HepG2 (cell line): ENCODE measurements around the gene PANK1. TPM values are rescaled to one million over a fixed set of nuclear protein-coding genes. Genes with fewer than 3 reads are reported as not detected.

Experiments used
- ATAC-seq: fragments of 200-7000 bp; cut with Tn5 transposase; 3 replicates; pipeline ENCODE4 v1.9.1; 2020; ENCODE audit warnings: mild to moderate bottlenecking, moderate library complexity
- BruUV-seq: library from RNA; stranded (reverse); fragments of 400-500 nt; replicated peaks from 2 replicates; lab custom pipeline; 2021; lab: Mats Ljungman, UMichigan
- CTCF ChIA-PET: fragments of 300-600 bp; formaldehyde crosslinking; extraction: SDS; loops from one replicate; lab custom pipeline; 2021; ENCODE audit warnings: low total read pairs, inconsistent platforms, low intra/inter-chr PET ratio; lab: Yijun Ruan, JAX
- POLR2A ChIA-PET: fragments of 350-600 bp; sonication (Branson Sonifier 250); formaldehyde crosslinking; loops from one replicate; lab custom pipeline; 2020; ENCODE audit warnings: antibody characterized with exemption, inconsistent platforms; lab: Yijun Ruan, JAX
- DNase-seq: peaks from one replicate; pipeline ENCODE4 v3.0.0-alpha.2; 2015; ENCODE audit warnings: low spot score
- FAIRE-seq: peaks from 3 replicates; lab custom pipeline; 2011; peaks lifted over from hg19 to GRCh38; lab: Jason Lieb, UNC
- H2AFZ ChIP-seq: one replicate; pipeline ENCODE4 v1.6.1; 2011; ENCODE audit warnings: low read length, inconsistent platforms
- H3K27ac ChIP-seq: fragments of 300-600 bp; 3 replicates; pipeline ENCODE4 v1.8.0; 2011; ENCODE audit warnings: mixed run types, mild to moderate bottlenecking, mixed read lengths, low read length, inconsistent platforms; ENCODE audit not compliant: insufficient read depth; ENCODE audit errors: extremely low read length
- H3K27me3 ChIP-seq, 2 experiments: fragments of 200-600 bp in 1 of 2; 2 replicates in 1 of 2; 3 replicates in 1 of 2; pipeline versions ENCODE4 v1.6.0 to v1.8.0; 2011; ENCODE audit warnings: low read length in 2 of 2, mild to moderate bottlenecking in 2 of 2, moderate library complexity in 2 of 2, inconsistent platforms in 1 of 2; ENCODE audit not compliant: insufficient read depth in 2 of 2, control insufficient read depth in 1 of 2
- H3K36me3 ChIP-seq, 2 experiments: fragments of 200-600 bp in 1 of 2; replicated peaks in 1 of 2; 2 replicates in 1 of 2; 3 replicates in 1 of 2; pipeline versions ENCODE4 v1.5.1 to v1.8.0; 2011; ENCODE audit warnings: low read length in 2 of 2, inconsistent platforms in 1 of 2; ENCODE audit not compliant: insufficient read depth in 2 of 2, control insufficient read depth in 1 of 2
- H3K4me1 ChIP-seq: 2 replicates; pipeline ENCODE4 v1.5.1; 2012; ENCODE audit warnings: low read length, inconsistent platforms; ENCODE audit not compliant: insufficient read depth
- H3K4me2 ChIP-seq: 2 replicates; pipeline ENCODE4 v1.6.0; 2011; ENCODE audit warnings: low read depth, low read length, inconsistent platforms
- H3K4me3 ChIP-seq, 3 experiments: fragments of 200-600 bp in 1 of 3; sonication (generic), shearing (Covaris generic) in 1 of 3; replicated peaks in 1 of 3; 2 replicates each; pipeline ENCODE4 v1.5.1; 2011 to 2016; ENCODE audit warnings: low read length in 3 of 3, inconsistent platforms in 2 of 3, low read depth in 2 of 3, mild to moderate bottlenecking in 2 of 3, control low read depth in 1 of 3, mixed read lengths in 1 of 3; ENCODE audit not compliant: insufficient read depth in 1 of 3
- H3K79me2 ChIP-seq: one replicate; pipeline ENCODE4 v1.6.1; 2011; ENCODE audit warnings: low read length, inconsistent platforms; ENCODE audit not compliant: insufficient read depth
- H3K9ac ChIP-seq: 2 replicates; pipeline ENCODE4 v1.6.0; 2011; ENCODE audit warnings: mild to moderate bottlenecking, low read depth, low read length, inconsistent platforms; ENCODE audit not compliant: insufficient read depth
- H3K9me3 ChIP-seq: 2 replicates; pipeline ENCODE4 v1.5.1; 2012; ENCODE audit warnings: mild to moderate bottlenecking, low read length
- H4K20me1 ChIP-seq: 2 replicates; pipeline ENCODE4 v1.6.0; 2011; ENCODE audit warnings: inconsistent platforms, mild to moderate bottlenecking, low read length, moderate library complexity; ENCODE audit not compliant: insufficient read depth
- CEBPB ChIP-seq: IDR thresholded peaks from 2 replicates; pipeline ENCODE4 v1.6.1; 2011; ENCODE audit warnings: low read depth, low read length, improper control_type of control experiment, borderline replicate concordance
- CERS6 ChIP-seq: sonication (generic); formaldehyde crosslinking; IDR thresholded peaks from 2 replicates; pipeline ENCODE4 v1.5.0; 2020; ENCODE audit warnings: missing genetic modification reagents
- SOX13 ChIP-seq, 3 experiments: fragments of 450-650 bp in 1 of 3; sonication (generic) in 1 of 3; formaldehyde crosslinking in 1 of 3; IDR thresholded peaks in 2 of 3; conservative IDR thresholded peaks in 1 of 3; 2 replicates each; pipeline versions ENCODE4 v1.5.0 to v1.6.1; 2016 to 2020; ENCODE audit warnings: antibody characterized with exemption in 1 of 3, mild to moderate bottlenecking in 1 of 3, missing compliant biosample characterization in 1 of 3, missing genetic modification reagents in 1 of 3, moderate library complexity in 1 of 3
- ZNF672 ChIP-seq: sonication (generic); formaldehyde crosslinking; IDR thresholded peaks from 2 replicates; pipeline ENCODE4 v1.8.1; 2022; ENCODE audit warnings: missing genetic modification reagents
- ZSCAN30 ChIP-seq: sonication (generic); formaldehyde crosslinking; IDR thresholded peaks from 2 replicates; pipeline ENCODE4 v1.5.0; 2020; ENCODE audit warnings: mild to moderate bottlenecking, missing genetic modification reagents
- WGBS: methylation state at CpG from one replicate; pipeline ENCODE4 v1.1.6; 2017; ENCODE audit warnings: low lambda C conversion rate; 5-methylcytosine and 5-hydroxymethylcytosine counted together
- in situ Hi-C: cut with HindIII; loops from 2 replicates; pipeline ENCODE4 v1.10.0; 2017; ENCODE audit warnings: low pct_unique_long_range_greater_than_20kb; ENCODE audit not compliant: extremely low pct_ligation_motif_present
- intact Hi-C: fragments of 100-400 bp; cut with micrococcal nuclease; formaldehyde crosslinking; loops from one replicate; pipeline ENCODE4 v1.10.0; 2022; ENCODE audit not compliant: unreplicated experiment
- polyA plus RNA-seq, 8 experiments: library from polyadenylated mRNA; depleted of rRNA in 3 of 8; stranded (reverse) in 7 of 8; unstranded in 1 of 8; fragments of >200 nt; fragmentation: Illumina TruSeq in 4 of 8; extraction: Trizol in 4 of 8; gene quantifications; 2 replicates each; pipeline versions ENCODE4 v1.2.1 to v1.2.3, GENCODE V29; 2011 to 2016; ENCODE audit warnings: low read depth in 4 of 8, missing spikeins in 1 of 8, mixed read lengths in 1 of 8; ENCODE audit not compliant: insufficient read depth in 1 of 8
- total RNA-seq, 5 experiments: library from RNA; depleted of rRNA; stranded (reverse); fragments of >200 nt; fragmentation: Illumina TruSeq; extraction: Trizol; gene quantifications; 2 replicates each; pipeline ENCODE4 v1.2.3, GENCODE V29; 2016; ENCODE audit warnings: low read depth in 1 of 5
- TF ChIP-seq, protein P1 (sequence below): sonication (generic); formaldehyde crosslinking; IDR thresholded peaks from 2 replicates; pipeline ENCODE4 v1.4.0; 2020; ENCODE audit warnings: missing genetic modification reagents, borderline replicate concordance
- TF ChIP-seq, protein P2 (sequence below): sonication (generic); formaldehyde crosslinking; IDR thresholded peaks from 2 replicates; pipeline ENCODE4 v1.4.0; 2020; ENCODE audit warnings: missing genetic modification reagents

PANK1 gene
- total and polyA plus RNA-seq, 2 of the 13 experiments (the other 11 are each of a cell fraction or from before 2014, with no cell fraction given) = 18.2 to 33.3 TPM

- ATAC-seq = no peak
- H3K4me1 ChIP-seq = peaks cover 73% of the 10 kb centered on the region
- ChIA-PET CTCF (no interaction called here), POLR2A (interaction anchor here (1.2 kb wide), 1 partner anchor 9 kb away, joined by 5 read pairs; no protein-coding TSS in a partner anchor)
- no peak overlapping the region for H3K4me3 ChIP-seq
- intact Hi-C loops (no loop called here), in situ Hi-C loops (no loop called here)
- TF ChIP-seq, protein P1, sequence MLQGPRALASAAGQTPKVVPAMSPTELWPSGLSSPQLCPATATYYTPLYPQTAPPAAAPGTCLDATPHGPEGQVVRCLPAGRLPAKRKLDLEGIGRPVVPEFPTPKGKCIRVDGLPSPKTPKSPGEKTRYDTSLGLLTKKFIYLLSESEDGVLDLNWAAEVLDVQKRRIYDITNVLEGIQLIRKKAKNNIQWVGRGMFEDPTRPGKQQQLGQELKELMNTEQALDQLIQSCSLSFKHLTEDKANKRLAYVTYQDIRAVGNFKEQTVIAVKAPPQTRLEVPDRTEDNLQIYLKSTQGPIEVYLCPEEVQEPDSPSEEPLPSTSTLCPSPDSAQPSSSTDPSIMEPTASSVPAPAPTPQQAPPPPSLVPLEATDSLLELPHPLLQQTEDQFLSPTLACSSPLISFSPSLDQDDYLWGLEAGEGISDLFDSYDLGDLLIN (CRISPR knock-in tag) = no peak
- TF ChIP-seq CEBPB (peak; percentile 13; the same call in 1 of the 2 replicates), ZSCAN30 (CRISPR knock-in tag) (no peak), CERS6 (CRISPR knock-in tag) (no peak), SOX13 (IDR thresholded peaks at IDR 0.05) (no peak), SOX13 (CRISPR knock-in tag; conservative IDR thresholded peaks at IDR 0.05 in 1 of 2, IDR thresholded peaks at IDR 0.05 in 1 of 2) (peak in 1 of 2 experiments; percentile 21; a peak in 1 of 4 replicates), ZNF672 (no peak)
- TF ChIP-seq, protein P2, sequence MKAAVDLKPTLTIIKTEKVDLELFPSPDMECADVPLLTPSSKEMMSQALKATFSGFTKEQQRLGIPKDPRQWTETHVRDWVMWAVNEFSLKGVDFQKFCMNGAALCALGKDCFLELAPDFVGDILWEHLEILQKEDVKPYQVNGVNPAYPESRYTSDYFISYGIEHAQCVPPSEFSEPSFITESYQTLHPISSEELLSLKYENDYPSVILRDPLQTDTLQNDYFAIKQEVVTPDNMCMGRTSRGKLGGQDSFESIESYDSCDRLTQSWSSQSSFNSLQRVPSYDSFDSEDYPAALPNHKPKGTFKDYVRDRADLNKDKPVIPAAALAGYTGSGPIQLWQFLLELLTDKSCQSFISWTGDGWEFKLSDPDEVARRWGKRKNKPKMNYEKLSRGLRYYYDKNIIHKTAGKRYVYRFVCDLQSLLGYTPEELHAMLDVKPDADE (CRISPR knock-in tag) = no peak
- 94% methylated on average over 7 of the region's 7 CpGs for WGBS
- no peak for DNase-seq
- no peak overlapping the region for H3K27ac ChIP-seq
- H3K4me2 ChIP-seq = no peak overlapping the region
- no peak overlapping the region for H3K9ac ChIP-seq
- H2AFZ ChIP-seq = no peak overlapping the region
- no peaks in the 10 kb centered on the region for H3K9me3 ChIP-seq
- no peaks in the 10 kb centered on the region for H3K27me3 ChIP-seq
- no peak for FAIRE-seq
- peaks cover 92% of the 10 kb centered on the region for H3K79me2 ChIP-seq
- H3K36me3 ChIP-seq = peaks cover 5 to 29% of the 10 kb centered on the region in 2 experiments
- BruUV-seq = no TSS peak
- peaks cover 14% of the 10 kb centered on the region; the same call in 1 of the 2 replicates for H4K20me1 ChIP-seq
These were observed 7.9 kb downstream of the PANK1 start for GRCh38 chr10:89637113-89637512.
